ENCODE measurements around the gene ZGPAT.
A peak's percentile ranks its signal among the peaks of the same experiment; 100 is the strongest.

Gene ZGPAT

GRCh38 chr20:63673951-63674350 lies 33.9 kb upstream of the ZGPAT start:
- no peak overlapping the region for H3K9ac ChIP-seq (ENCODE audit: insufficient read length)
- no peak overlapping the region for H3K27ac ChIP-seq
- no peak for DNase-seq (ENCODE audit: low read depth, low spot score)
- TF ChIP-seq POLR2AphosphoS5 (IDR thresholded peaks at IDR 0.05; ENCODE audit: borderline replicate concordance, low read depth, low read length): no peak
- no peak for TF ChIP-seq EZH2 (IDR thresholded peaks at IDR 0.05)
- no peak for TF ChIP-seq FOXP2 (optimal IDR thresholded peaks at IDR 0.05; ENCODE audit: control extremely low read depth, extremely low read length, insufficient read depth)
- H3K36me3 ChIP-seq (ENCODE audit: insufficient read depth, low read length): peaks cover 8% of the 10 kb centered on the region; the same call in 1 of the 2 replicates
- H3K9me3 ChIP-seq (ENCODE audit: low read depth, low read length): no peaks in the 10 kb centered on the region
- no peak overlapping the region for H3K4me3 ChIP-seq

GRCh38 chr20:63675681-63676368 lies 32.0 kb upstream of the ZGPAT start:
- Histone ChIP-seq H3K9ac (ENCODE audit: insufficient read length) (no peak overlapping the region), H3K4me3 (no peak overlapping the region), H3K36me3 (ENCODE audit: insufficient read depth, low read length) (peaks cover 8% of the 10 kb centered on the region; the same call in 1 of the 2 replicates), H3K9me3 (ENCODE audit: low read depth, low read length) (no peaks in the 10 kb centered on the region), H3K27ac (no peak overlapping the region)
- TF ChIP-seq FOXP2 (optimal IDR thresholded peaks at IDR 0.05; ENCODE audit: control extremely low read depth, extremely low read length, insufficient read depth): no peak
- TF ChIP-seq EZH2 (IDR thresholded peaks at IDR 0.05): no peak
- TF ChIP-seq POLR2AphosphoS5 (IDR thresholded peaks at IDR 0.05; ENCODE audit: borderline replicate concordance, low read depth, low read length): no peak
- no peak for DNase-seq (ENCODE audit: low read depth, low spot score)

GRCh38 chr20:63678071-63678470 lies 29.8 kb upstream of the ZGPAT start:
- H3K36me3 ChIP-seq (ENCODE audit: insufficient read depth, low read length): peaks cover 8% of the 10 kb centered on the region; the same call in 1 of the 2 replicates
- no peak for DNase-seq (ENCODE audit: low read depth, low spot score)
- TF ChIP-seq EZH2 (IDR thresholded peaks at IDR 0.05) (no peak), FOXP2 (optimal IDR thresholded peaks at IDR 0.05; ENCODE audit: control extremely low read depth, extremely low read length, insufficient read depth) (no peak)
- no peak overlapping the region for H3K27ac ChIP-seq
- no peaks in the 10 kb centered on the region for H3K9me3 ChIP-seq (ENCODE audit: low read depth, low read length)
- H3K4me3 ChIP-seq: no peak overlapping the region
- no peak overlapping the region for H3K9ac ChIP-seq (ENCODE audit: insufficient read length)

- no peak for DNase-seq (ENCODE audit: low read depth, low spot score)
- Histone ChIP-seq H3K27ac (no peak overlapping the region), H3K9me3 (ENCODE audit: low read depth, low read length) (no peaks in the 10 kb centered on the region), H3K36me3 (ENCODE audit: insufficient read depth, low read length) (peaks cover 5% of the 10 kb centered on the region; the same call in 1 of the 2 replicates), H3K9ac (ENCODE audit: insufficient read length) (no peak overlapping the region), H3K4me3 (no peak overlapping the region)
- TF ChIP-seq FOXP2 (optimal IDR thresholded peaks at IDR 0.05; ENCODE audit: control extremely low read depth, extremely low read length, insufficient read depth) (no peak), POLR2AphosphoS5 (IDR thresholded peaks at IDR 0.05; ENCODE audit: borderline replicate concordance, low read depth, low read length) (no peak), EZH2 (IDR thresholded peaks at IDR 0.05) (no peak)
Observed at GRCh38 chr20:63678667-63679465, 29.0 kb upstream of the ZGPAT start.

GRCh38 chr20:63679799-63680305 lies 28.0 kb upstream of the ZGPAT start:
- H3K9me3 ChIP-seq (ENCODE audit: low read depth, low read length): no peaks in the 10 kb centered on the region
- no peak overlapping the region for H3K9ac ChIP-seq (ENCODE audit: insufficient read length)
- H3K27ac ChIP-seq: no peak overlapping the region
- no peaks in the 10 kb centered on the region; the same call in 1 of the 2 replicates for H3K36me3 ChIP-seq (ENCODE audit: insufficient read depth, low read length)
- DNase-seq (ENCODE audit: low read depth, low spot score): no peak
- no peak overlapping the region for H3K4me3 ChIP-seq
- no peak for TF ChIP-seq FOXP2 (optimal IDR thresholded peaks at IDR 0.05; ENCODE audit: control extremely low read depth, extremely low read length, insufficient read depth)

- Histone ChIP-seq H3K4me3 (no peak overlapping the region), H3K9ac (ENCODE audit: insufficient read length) (no peak overlapping the region), H3K36me3 (ENCODE audit: insufficient read depth, low read length) (no peaks in the 10 kb centered on the region; the same call in 1 of the 2 replicates), H3K9me3 (ENCODE audit: low read depth, low read length) (no peaks in the 10 kb centered on the region), H3K27ac (no peak overlapping the region)
- no peak for TF ChIP-seq POLR2AphosphoS5 (IDR thresholded peaks at IDR 0.05; ENCODE audit: borderline replicate concordance, low read depth, low read length)
- TF ChIP-seq EZH2 (IDR thresholded peaks at IDR 0.05): no peak
- no peak for TF ChIP-seq FOXP2 (optimal IDR thresholded peaks at IDR 0.05; ENCODE audit: control extremely low read depth, extremely low read length, insufficient read depth)
- no peak for DNase-seq (ENCODE audit: low read depth, low spot score)
Observed at GRCh38 chr20:63680427-63680826, 27.4 kb upstream of the ZGPAT start.

GRCh38 chr20:63680857-63681608 lies 26.8 kb upstream of the ZGPAT start:
- H3K9ac ChIP-seq (ENCODE audit: insufficient read length): no peak overlapping the region
- H3K9me3 ChIP-seq (ENCODE audit: low read depth, low read length): no peaks in the 10 kb centered on the region
- DNase-seq (ENCODE audit: low read depth, low spot score): no peak
- no peak overlapping the region for H3K27ac ChIP-seq
- H3K36me3 ChIP-seq (ENCODE audit: insufficient read depth, low read length): no peaks in the 10 kb centered on the region; the same call in 1 of the 2 replicates
- TF ChIP-seq POLR2AphosphoS5 (IDR thresholded peaks at IDR 0.05; ENCODE audit: borderline replicate concordance, low read depth, low read length) (no peak), FOXP2 (optimal IDR thresholded peaks at IDR 0.05; ENCODE audit: control extremely low read depth, extremely low read length, insufficient read depth) (no peak), EZH2 (IDR thresholded peaks at IDR 0.05) (no peak)
- no peak overlapping the region for H3K4me3 ChIP-seq

GRCh38 chr20:63681609-63682142 lies 26.2 kb upstream of the ZGPAT start:
- H3K36me3 ChIP-seq (ENCODE audit: insufficient read depth, low read length): no peaks in the 10 kb centered on the region; the same call in 1 of the 2 replicates
- H3K4me3 ChIP-seq: no peak overlapping the region
- H3K9ac ChIP-seq (ENCODE audit: insufficient read length): no peak overlapping the region
- no peaks in the 10 kb centered on the region for H3K9me3 ChIP-seq (ENCODE audit: low read depth, low read length)
- TF ChIP-seq POLR2AphosphoS5 (IDR thresholded peaks at IDR 0.05; ENCODE audit: borderline replicate concordance, low read depth, low read length): no peak
- TF ChIP-seq FOXP2 (optimal IDR thresholded peaks at IDR 0.05; ENCODE audit: control extremely low read depth, extremely low read length, insufficient read depth): no peak
- no peak for TF ChIP-seq EZH2 (IDR thresholded peaks at IDR 0.05)
- peak overlapping the region; percentile 59 for H3K27ac ChIP-seq
- no peak for DNase-seq (ENCODE audit: low read depth, low spot score)

All from SK-N-MC (cell line).